Loucy (cell line): ENCODE data around the gene NHLRC4.

Source experiments
- CTCF ChIP-seq: fragments of 200-600 bp; sonication (generic); conservative IDR thresholded peaks from 2 replicates; pipeline ENCODE4 v1.5.1; 2014; ENCODE audit warnings: mild to moderate bottlenecking, antibody characterized with exemption, low read length
- EZH2phosphoT487 ChIP-seq: fragments of 200-600 bp; IDR thresholded peaks from 2 replicates; pipeline ENCODE4 v1.6.1; 2018; ENCODE audit warnings: antibody characterized with exemption, mild to moderate bottlenecking, moderate library complexity, borderline replicate concordance

GRCh38 chr16:544517-544916, 22.3 kb upstream of the NHLRC4 start:
- no peak for TF ChIP-seq CTCF
- no peak for TF ChIP-seq EZH2phosphoT487
